ENCODE data around the gene RPTOR. TPM values are rescaled to one million over a fixed set of nuclear protein-coding genes. Genes with fewer than 3 reads are reported as not detected.

Gene RPTOR
- total and polyA plus RNA-seq, 2 donors (not counting 3 experiments of a cell fraction or from before 2014, with no cell fraction given), result 10.7 to 41.8 TPM

DNA sequence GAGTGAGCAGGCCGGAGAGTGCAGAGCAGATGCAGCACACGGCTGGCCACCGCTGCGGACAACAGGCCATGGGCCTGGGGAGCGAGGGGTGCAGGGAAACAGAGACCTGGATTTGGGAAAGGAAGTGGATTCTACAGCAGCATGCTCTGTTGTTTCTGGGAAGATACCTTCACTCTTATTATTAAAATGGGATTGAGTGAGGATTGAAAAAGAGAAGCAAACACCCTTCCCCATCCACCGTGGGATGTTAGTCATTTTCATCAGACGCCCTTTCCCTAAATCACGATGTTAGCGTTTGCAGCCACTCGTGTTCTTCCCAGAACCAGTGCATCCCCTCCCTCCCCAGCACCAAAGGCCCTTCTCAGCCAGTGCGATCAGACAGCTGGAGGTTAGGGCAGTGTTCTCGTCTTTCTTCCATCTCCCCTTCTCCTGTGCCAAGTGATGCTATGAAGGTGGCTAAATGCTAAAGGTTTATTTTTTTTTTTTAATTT is 250.5 kb downstream of the RPTOR start:
- H3K9me3 ChIP-seq (replicated peaks; ENCODE audit: control insufficient read depth, insufficient read depth, low read length), result no peaks in the 10 kb centered on the region
- ChIA-PET CTCF (interaction anchor here (1.2 to 1.3 kb wide), 2 partner anchors 39 to 104 kb away, joined by 3 read pairs; no protein-coding TSS in a partner anchor), POLR2A (no interaction called here)
- H3K27me3 ChIP-seq (ENCODE audit: control insufficient read depth in 2 of 2, insufficient read depth in 2 of 2, low read length in 2 of 2), result no peaks in the 10 kb centered on the region
- no peaks in the 10 kb centered on the region for H3K36me3 ChIP-seq (ENCODE audit: control insufficient read depth in 2 of 2, extremely low read depth in 1 of 2, insufficient read depth in 2 of 2, low read length in 2 of 2)
- H3K9me1 ChIP-seq (replicated peaks; ENCODE audit: control insufficient read depth, extremely low read depth, insufficient read depth, low read length), result no peaks in the 10 kb centered on the region
- no peak overlapping the region for H2AFZ ChIP-seq (ENCODE audit: low read depth, low read length)
- peaks cover 2% of the 10 kb centered on the region for H3K79me2 ChIP-seq (ENCODE audit: control insufficient read depth, insufficient read depth, low read length)
- H4K20me1 ChIP-seq (replicated peaks; ENCODE audit: control insufficient read depth, extremely low read depth, insufficient read depth, low read length), result no peaks in the 10 kb centered on the region
- H3K4me1 ChIP-seq (ENCODE audit: control insufficient read depth, extremely low read depth, insufficient read depth, low read length), result peaks cover 43% of the 10 kb centered on the region
- dilution Hi-C loops (cut with MboI; ENCODE audit: extremely low pct_ligation_motif_present, low sequenced_read_pairs) (no loop called here), intact Hi-C loops (cut with micrococcal nuclease) (no loop called here)
- H3K4me3 ChIP-seq (replicated peaks in 1 of 3; ENCODE audit: insufficient read depth in 1 of 3, low read depth in 1 of 3, low read length in 3 of 3), result no peak overlapping the region
- BruUV-seq (replicated peaks), result no TSS peak
- TF ChIP-seq GATA2 (IDR thresholded peaks at IDR 0.05; ENCODE audit: insufficient read depth, insufficient read length, low read depth, low read length) (no peak), FOS (IDR thresholded peaks at IDR 0.05; ENCODE audit: borderline replicate concordance, insufficient read depth, low read length) (no peak), EZH2 (IDR thresholded peaks at IDR 0.05; ENCODE audit: borderline replicate concordance, low read depth, low read length, severe bottlenecking) (no peak), POLR2AphosphoS5 (IDR thresholded peaks at IDR 0.05; ENCODE audit: insufficient read depth, low read depth, low read length) (no peak), POLR2A (IDR thresholded peaks at IDR 0.05; ENCODE audit: low read depth, low read length) (no peak), MYC (IDR thresholded peaks at IDR 0.05; ENCODE audit: low read depth, low read length) (no peak), JUN (IDR thresholded peaks at IDR 0.05; ENCODE audit: borderline replicate concordance, insufficient read depth, insufficient read length, low read depth) (no peak)
- TF ChIP-seq, protein P1, sequence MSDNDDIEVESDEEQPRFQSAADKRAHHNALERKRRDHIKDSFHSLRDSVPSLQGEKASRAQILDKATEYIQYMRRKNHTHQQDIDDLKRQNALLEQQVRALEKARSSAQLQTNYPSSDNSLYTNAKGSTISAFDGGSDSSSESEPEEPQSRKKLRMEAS (IDR thresholded peaks at IDR 0.05; ENCODE audit: insufficient read depth, insufficient read length), result no peak
- TF ChIP-seq, protein P2, sequence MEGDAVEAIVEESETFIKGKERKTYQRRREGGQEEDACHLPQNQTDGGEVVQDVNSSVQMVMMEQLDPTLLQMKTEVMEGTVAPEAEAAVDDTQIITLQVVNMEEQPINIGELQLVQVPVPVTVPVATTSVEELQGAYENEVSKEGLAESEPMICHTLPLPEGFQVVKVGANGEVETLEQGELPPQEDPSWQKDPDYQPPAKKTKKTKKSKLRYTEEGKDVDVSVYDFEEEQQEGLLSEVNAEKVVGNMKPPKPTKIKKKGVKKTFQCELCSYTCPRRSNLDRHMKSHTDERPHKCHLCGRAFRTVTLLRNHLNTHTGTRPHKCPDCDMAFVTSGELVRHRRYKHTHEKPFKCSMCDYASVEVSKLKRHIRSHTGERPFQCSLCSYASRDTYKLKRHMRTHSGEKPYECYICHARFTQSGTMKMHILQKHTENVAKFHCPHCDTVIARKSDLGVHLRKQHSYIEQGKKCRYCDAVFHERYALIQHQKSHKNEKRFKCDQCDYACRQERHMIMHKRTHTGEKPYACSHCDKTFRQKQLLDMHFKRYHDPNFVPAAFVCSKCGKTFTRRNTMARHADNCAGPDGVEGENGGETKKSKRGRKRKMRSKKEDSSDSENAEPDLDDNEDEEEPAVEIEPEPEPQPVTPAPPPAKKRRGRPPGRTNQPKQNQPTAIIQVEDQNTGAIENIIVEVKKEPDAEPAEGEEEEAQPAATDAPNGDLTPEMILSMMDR (IDR thresholded peaks at IDR 0.05; ENCODE audit: extremely low read depth in 1 of 2, insufficient read depth in 1 of 2, low read depth in 1 of 2, low read length in 2 of 2), result no peak
- no peak for FAIRE-seq
- H3K27ac ChIP-seq (ENCODE audit: insufficient read depth, low read depth, low read length), result no peak overlapping the region
- no peak for DNase-seq (ENCODE audit: low read depth, low spot score)
- no peak overlapping the region for H3K4me2 ChIP-seq (ENCODE audit: insufficient read depth, low read length)
- H3K9ac ChIP-seq (replicated peaks; ENCODE audit: extremely low read depth, insufficient read depth, low read length), result no peak overlapping the region

Data from endothelial cell of umbilical vein (primary cell).